GM23248 (cell line): ENCODE results near the gene PSMB5.

Experiments
- EZH2 ChIP-seq: fragments of 200-600 bp; sonication (generic); IDR thresholded peaks from 2 replicates; pipeline ENCODE4 v1.6.1; 2018; ENCODE audit warnings: antibody characterized with exemption, mild to moderate bottlenecking; ENCODE audit not compliant: insufficient read depth, poor library complexity, severe bottlenecking
- EZH2phosphoT487 ChIP-seq: fragments of 200-600 bp; sonication (generic); IDR thresholded peaks from 2 replicates; pipeline ENCODE4 v1.6.1; 2018; ENCODE audit warnings: antibody characterized with exemption, moderate library complexity, mild to moderate bottlenecking, low read depth; ENCODE audit not compliant: insufficient read depth

DNA sequence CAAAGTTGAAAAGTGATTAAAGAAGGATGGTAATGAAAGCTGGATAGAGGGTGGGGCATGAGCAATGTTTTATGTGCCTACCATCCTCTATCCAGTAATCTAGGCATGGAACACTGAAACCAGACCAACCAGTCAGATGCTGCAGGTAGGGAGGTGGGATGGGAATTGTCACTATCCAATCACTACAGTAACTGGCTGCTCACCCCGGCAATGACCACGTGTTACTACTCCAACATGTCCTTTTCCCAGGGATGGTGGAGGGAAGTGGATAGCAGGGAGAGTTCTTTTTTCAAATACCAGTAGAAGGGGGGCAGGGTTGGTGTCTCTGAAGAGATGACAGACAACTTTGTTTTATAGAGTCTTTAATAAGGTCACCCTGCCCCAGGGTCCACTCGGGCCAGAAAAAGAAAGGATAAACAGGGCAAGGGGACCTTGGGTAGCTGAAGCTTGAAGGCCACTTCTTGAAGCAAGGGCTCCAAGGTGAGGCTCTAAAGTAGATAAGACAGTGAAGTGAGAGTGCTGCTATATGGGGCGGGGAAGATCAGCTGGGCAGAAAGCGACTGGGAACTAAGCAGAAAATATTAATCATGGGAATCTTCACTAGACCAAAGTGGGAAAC, 37.3 kb upstream of the PSMB5 start:
- TF ChIP-seq EZH2 (no peak), EZH2phosphoT487 (no peak)
